ENCODE measurements around the gene TMEM150B.

DNA sequence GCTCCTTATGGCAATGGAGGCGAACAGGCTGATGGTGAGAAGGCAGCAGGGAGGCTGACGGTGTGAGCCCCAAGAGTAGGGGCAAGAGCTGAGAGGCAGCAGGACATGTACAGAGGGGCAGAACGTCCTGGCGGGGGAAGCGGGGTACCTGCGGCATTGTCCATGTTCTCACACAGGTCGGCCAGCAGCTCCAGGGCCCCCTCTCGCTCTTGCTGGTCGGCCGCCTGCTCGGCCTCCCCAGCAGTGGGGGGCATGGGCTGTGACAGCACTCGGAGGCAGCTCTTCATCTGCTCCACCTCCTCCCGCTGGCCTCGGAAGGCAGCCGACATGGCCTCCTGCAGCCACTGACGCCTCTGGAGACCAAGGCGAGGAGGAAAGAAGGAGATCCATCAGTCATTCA is 47.6 kb downstream of the TMEM150B start:
- TF ChIP-seq, protein P1, sequence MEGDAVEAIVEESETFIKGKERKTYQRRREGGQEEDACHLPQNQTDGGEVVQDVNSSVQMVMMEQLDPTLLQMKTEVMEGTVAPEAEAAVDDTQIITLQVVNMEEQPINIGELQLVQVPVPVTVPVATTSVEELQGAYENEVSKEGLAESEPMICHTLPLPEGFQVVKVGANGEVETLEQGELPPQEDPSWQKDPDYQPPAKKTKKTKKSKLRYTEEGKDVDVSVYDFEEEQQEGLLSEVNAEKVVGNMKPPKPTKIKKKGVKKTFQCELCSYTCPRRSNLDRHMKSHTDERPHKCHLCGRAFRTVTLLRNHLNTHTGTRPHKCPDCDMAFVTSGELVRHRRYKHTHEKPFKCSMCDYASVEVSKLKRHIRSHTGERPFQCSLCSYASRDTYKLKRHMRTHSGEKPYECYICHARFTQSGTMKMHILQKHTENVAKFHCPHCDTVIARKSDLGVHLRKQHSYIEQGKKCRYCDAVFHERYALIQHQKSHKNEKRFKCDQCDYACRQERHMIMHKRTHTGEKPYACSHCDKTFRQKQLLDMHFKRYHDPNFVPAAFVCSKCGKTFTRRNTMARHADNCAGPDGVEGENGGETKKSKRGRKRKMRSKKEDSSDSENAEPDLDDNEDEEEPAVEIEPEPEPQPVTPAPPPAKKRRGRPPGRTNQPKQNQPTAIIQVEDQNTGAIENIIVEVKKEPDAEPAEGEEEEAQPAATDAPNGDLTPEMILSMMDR (IDR thresholded peaks at IDR 0.05) = no peak
- TF ChIP-seq POLR2A (IDR thresholded peaks at IDR 0.05) (no peak), EP300 (IDR thresholded peaks at IDR 0.05) (no peak), POLR2AphosphoS5 (IDR thresholded peaks at IDR 0.05) (no peak)
